AG10803 (cell line): Measurements from ENCODE around the gene RRH.
"Not testable (repeated sequence)": the region's sequence is repeated elsewhere in the genome, so short reads cannot be mapped to it uniquely, and the experiment has no call there.

Source experiments
- DNase-seq: peaks from one replicate; pipeline ENCODE4 v3.0.0; 2010; ENCODE audit warnings: low read depth
- H3K4me3 ChIP-seq: 2 replicates; pipeline ENCODE4 v1.5.1; 2011; ENCODE audit warnings: mild to moderate bottlenecking, low read length, control low read depth
- CTCF ChIP-seq: conservative IDR thresholded peaks from 2 replicates; pipeline ENCODE4 v1.5.1; 2011; ENCODE audit warnings: mild to moderate bottlenecking, low read length, control low read depth, inconsistent platforms

The RRH gene

GRCh38 chr4:109827672-109828071 lies at the start of gene RRH:
Gene RRH, plus strand, starts transcription at chr4:109827972. Its CDS starts 56 bp downstream, at chr4:109828028.
- DNase-seq, result no peak
- TF ChIP-seq CTCF, result no peak
- no peak within 1 kb of the TSS for H3K4me3 ChIP-seq

- not testable (repeated sequence) for DNase-seq, H3K4me3 ChIP-seq
Measured at GRCh38 chr4:109782092-109782491, 45.7 kb upstream of the RRH start.

GRCh38 chr4:109786846-109787245 lies 40.9 kb upstream of the RRH start:
- TF ChIP-seq CTCF, result no peak
- H3K4me3 ChIP-seq, result no peak overlapping the region
- no peak for DNase-seq

- no peak for DNase-seq
- H3K4me3 ChIP-seq, result no peak overlapping the region
- no peak for TF ChIP-seq CTCF
Measured at GRCh38 chr4:109787807-109788206, 40.0 kb upstream of the RRH start.

GRCh38 chr4:109795059-109795458 lies 32.7 kb upstream of the RRH start:
- no peak for TF ChIP-seq CTCF
- no peak overlapping the region for H3K4me3 ChIP-seq
- DNase-seq, result no peak

GRCh38 chr4:109798866-109799265 lies 28.9 kb upstream of the RRH start:
- no peak overlapping the region for H3K4me3 ChIP-seq
- TF ChIP-seq CTCF, result no peak
- DNase-seq, result no peak

- no peak for DNase-seq
- no peak overlapping the region for H3K4me3 ChIP-seq
- no peak for TF ChIP-seq CTCF
Measured at GRCh38 chr4:109801099-109801789, 26.5 kb upstream of the RRH start.
